ENCODE measurements around the gene MAN1B1. TPM values are rescaled to one million over a fixed set of nuclear protein-coding genes. Genes with fewer than 3 reads are reported as not detected.

The MAN1B1 gene
- total and polyA plus RNA-seq, 2 of the 4 experiments (the other 2 are of a cell fraction) = 28.7 to 55.1 TPM

GRCh38 chr9:137073992-137074399, 12.8 kb upstream of the MAN1B1 start:
- H3K9me1 ChIP-seq (ENCODE audit: insufficient read depth, low read length) = no peaks in the 10 kb centered on the region
- dilution Hi-C loops (cut with HindIII; ENCODE audit: low sequenced_read_pairs, unreplicated experiment) = no loop called here
- H3K9ac ChIP-seq (ENCODE audit: low read depth, low read length) = no peak overlapping the region
- H2AK5ac ChIP-seq (ENCODE audit: low read depth, low read length) = no peak overlapping the region
- ChIA-PET CTCF (no interaction called here), POLR2A (ENCODE audit: unreplicated experiment) (no interaction called here)
- peak overlapping the region; percentile 72 for H2AK9ac ChIP-seq (replicated peaks; ENCODE audit: low read depth, low read length, poor library complexity)
- H3K4me3 ChIP-seq (ENCODE audit: insufficient read depth, low read depth, low read length) = no peak overlapping the region
- H2AFZ ChIP-seq (replicated peaks; ENCODE audit: low read length, poor library complexity) = no peak overlapping the region
- no peak overlapping the region for H3K27ac ChIP-seq (ENCODE audit: insufficient read depth, low read length)
- TF ChIP-seq FOS (IDR thresholded peaks at IDR 0.05; ENCODE audit: low read depth, low read length) (no peak), USF2 (IDR thresholded peaks at IDR 0.05; ENCODE audit: low read depth, low read length) (no peak), RCOR1 (IDR thresholded peaks at IDR 0.05; ENCODE audit: insufficient replicate concordance, low read length) (no peak)
- in situ Hi-C loops (cut with MboI; ENCODE audit: low sequenced_read_pairs) = no loop called here
- ATAC-seq (ENCODE audit: low read depth) = no peak
- no peak overlapping the region for H4K8ac ChIP-seq (ENCODE audit: low read depth in 2 of 2, low read length in 2 of 2)
- H3K36me3 ChIP-seq (ENCODE audit: control insufficient read depth, insufficient read depth, low read length) = peaks cover 6% of the 10 kb centered on the region; the same call in 1 of the 2 replicates
- no peak for DNase-seq
- H4K5ac ChIP-seq (ENCODE audit: low read depth, low read length) = no peak overlapping the region
- no peaks in the 10 kb centered on the region for H3K9me3 ChIP-seq (ENCODE audit: control insufficient read depth, insufficient read depth, low read length)
- no peak overlapping the region for H2BK20ac ChIP-seq (ENCODE audit: low read depth, low read length)
- H3K14ac ChIP-seq (replicated peaks; ENCODE audit: low read depth, low read length) = no peak overlapping the region
- H3K56ac ChIP-seq (ENCODE audit: extremely low read depth, insufficient read depth, low read length) = no peak overlapping the region
- WGBS, 2 experiments (ENCODE audit: extremely low coverage in 2 of 2, insufficient read length in 1 of 2) = 80% methylated on average over 4 of the region's 8 CpGs; no CpG with 5 or more reads in 1 of the 2 experiments
- no peak overlapping the region for H2BK5ac ChIP-seq (ENCODE audit: low read depth, low read length, poor library complexity, severe bottlenecking)
- H3K27me3 ChIP-seq (ENCODE audit: control insufficient read depth, insufficient read depth, low read length) = no peaks in the 10 kb centered on the region; the same call in 1 of the 2 replicates
- peaks cover 3% of the 10 kb centered on the region; the same call in 1 of the 2 replicates for H3K4me1 ChIP-seq (ENCODE audit: control insufficient read depth, insufficient read depth, low read length)
- no peak overlapping the region for H3K23ac ChIP-seq (ENCODE audit: low read depth, low read length)
- H2BK120ac ChIP-seq (ENCODE audit: low read depth, low read length) = no peak overlapping the region
- no peak overlapping the region for H3K4ac ChIP-seq (ENCODE audit: low read depth, low read length)
- H2BK15ac ChIP-seq (ENCODE audit: low read depth, low read length) = no peak overlapping the region
- intact Hi-C loops (cut with micrococcal nuclease) = no loop called here
- H3K18ac ChIP-seq (ENCODE audit: low read depth, low read length) = no peak overlapping the region
- no TSS peak for BruUV-seq (replicated peaks)
- peaks cover 5% of the 10 kb centered on the region for H4K20me1 ChIP-seq (ENCODE audit: insufficient read depth, low read length)
- no peak overlapping the region for H4K91ac ChIP-seq (ENCODE audit: insufficient read depth, low read depth, low read length)
- H3K4me2 ChIP-seq (ENCODE audit: low read depth, low read length) = no peak overlapping the region
- H3K79me1 ChIP-seq (ENCODE audit: low read depth in 1 of 2, low read length in 2 of 2) = peaks cover 9 to 19% of the 10 kb centered on the region in 2 experiments
